DMS53 (cell line): ENCODE results near the gene HIPK4.

Experiments
- DNase-seq: peaks from one replicate; lab custom pipeline; 2025; lab: John Stamatoyannopoulos, UW

The HIPK4 gene

GRCh38 chr19:40366697-40367561 lies 23.1 kb downstream of the HIPK4 start:
- DNase-seq = no peak

GRCh38 chr19:40365613-40366401 lies 24.2 kb downstream of the HIPK4 start:
- no peak for DNase-seq

- DNase-seq = no peak
These were observed 25.0 kb downstream of the HIPK4 start for GRCh38 chr19:40365010-40365409.

GRCh38 chr19:40363069-40363468 lies 26.9 kb downstream of the HIPK4 start:
- DNase-seq = no peak

- DNase-seq = no peak
These were observed 27.8 kb downstream of the HIPK4 start for GRCh38 chr19:40362160-40362559.

GRCh38 chr19:40360708-40361241 lies 29.2 kb downstream of the HIPK4 start:
- DNase-seq = no peak

- no peak for DNase-seq
These were observed 29.8 kb downstream of the HIPK4 start for GRCh38 chr19:40360020-40360707.

GRCh38 chr19:40358773-40359172 lies 31.2 kb downstream of the HIPK4 start:
- no peak for DNase-seq

GRCh38 chr19:40357640-40358039 lies 32.3 kb downstream of the HIPK4 start:
- no peak for DNase-seq

- DNase-seq = no peak
These were observed 33.0 kb downstream of the HIPK4 start for GRCh38 chr19:40356681-40357595.

- DNase-seq = no peak
These were observed 33.9 kb downstream of the HIPK4 start for GRCh38 chr19:40355975-40356680.

- peak; percentile 78 for DNase-seq
These were observed 40.9 kb downstream of the HIPK4 start for GRCh38 chr19:40348961-40349507.

- DNase-seq = peak; percentile 100
These were observed 41.7 kb downstream of the HIPK4 start, which contains the start of the genes C19orf47 and PLD3 for GRCh38 chr19:40348125-40348913. C19orf47 (minus strand) TSS chr19:40348397; CDS start chr19:40341857, 6,540 bp downstream. PLD3 (plus strand) TSS chr19:40348695; CDS start chr19:40366484, 17,789 bp downstream.

GRCh38 chr19:40344422-40344821 lies 45.6 kb downstream of the HIPK4 start:
- no peak for DNase-seq

- no peak for DNase-seq
These were observed 47.2 kb downstream of the HIPK4 start for GRCh38 chr19:40342644-40343311.

GRCh38 chr19:40341601-40342482 lies 48.1 kb downstream of the HIPK4 start:
- no peak for DNase-seq

GRCh38 chr19:40339018-40339728 lies 50.8 kb downstream of the HIPK4 start:
- DNase-seq = no peak
